CD14-positive monocyte (primary cell): ENCODE data around the gene RHO. TPM values are rescaled to one million over a fixed set of nuclear protein-coding genes. Genes with fewer than 3 reads are reported as not detected.
A peak's percentile ranks its signal among the peaks of the same experiment; 100 is the strongest.

ENCODE experiments used
- DNase-seq, 3 donors: peaks; one replicate each; pipeline ENCODE4 v3.0.0-alpha.2; 2011 to 2022
- H2AFZ ChIP-seq: 2 replicates; pipeline ENCODE4 v1.6.0; 2012; ENCODE audit warnings: mild to moderate bottlenecking, low read depth, low read length, inconsistent platforms; ENCODE audit not compliant: insufficient read depth, poor library complexity, severe bottlenecking
- H3K27ac ChIP-seq, 2 donors: 1 replicate in 1 of 2; 2 replicates in 1 of 2; pipeline ENCODE4 v1.5.1; 2012 to 2013; ENCODE audit warnings: low read length in 2 of 2, control low read depth in 1 of 2, inconsistent platforms in 1 of 2, low read depth in 1 of 2, mild to moderate bottlenecking in 1 of 2
- H3K27me3 ChIP-seq, 2 donors: one replicate each; pipeline versions ENCODE4 v1.6.0 to v1.6.1; 2011 to 2013; ENCODE audit warnings: low read length in 2 of 2; ENCODE audit not compliant: control insufficient read depth in 2 of 2, insufficient read depth in 2 of 2
- H3K36me3 ChIP-seq, 2 donors: replicated peaks in 1 of 2; 1 replicate in 1 of 2; 2 replicates in 1 of 2; pipeline versions ENCODE4 v1.5.1 to v1.6.1; 2012 to 2013; ENCODE audit warnings: low read length in 2 of 2, control low read depth in 1 of 2, inconsistent platforms in 1 of 2, mild to moderate bottlenecking in 1 of 2; ENCODE audit not compliant: insufficient read depth in 2 of 2, control insufficient read depth in 1 of 2
- H3K4me1 ChIP-seq, 2 donors: 1 replicate in 1 of 2; 2 replicates in 1 of 2; pipeline versions ENCODE4 v1.5.1 to v1.6.1; 2012 to 2013; ENCODE audit warnings: low read length in 2 of 2, control low read depth in 1 of 2, inconsistent platforms in 1 of 2, mild to moderate bottlenecking in 1 of 2, moderate library complexity in 1 of 2; ENCODE audit not compliant: insufficient read depth in 2 of 2, control insufficient read depth in 1 of 2
- H3K4me2 ChIP-seq: replicated peaks from 2 replicates; pipeline ENCODE3; 2012; ENCODE audit warnings: low read length, moderate library complexity, mild to moderate bottlenecking; ENCODE audit not compliant: poor library complexity, severe bottlenecking; ENCODE audit errors: extremely low read depth
- H3K4me3 ChIP-seq, 3 experiments: fragments of 200-600 bp in 1 of 3; sonication (generic) in 1 of 3; replicated peaks in 1 of 3; 1 replicate in 2 of 3; 2 replicates in 1 of 3; pipeline ENCODE4 v1.5.1; 2011 to 2013; ENCODE audit warnings: low read length in 3 of 3, mild to moderate bottlenecking in 3 of 3, control low read depth in 2 of 3, low read depth in 2 of 3, inconsistent platforms in 1 of 3, moderate library complexity in 1 of 3
- H3K79me2 ChIP-seq: 2 replicates; pipeline ENCODE4 v1.6.0; 2012; ENCODE audit warnings: mild to moderate bottlenecking, control low read depth, inconsistent platforms, low read length, moderate library complexity; ENCODE audit not compliant: insufficient read depth
- H3K9ac ChIP-seq: 2 replicates; pipeline ENCODE4 v1.6.0; 2017; ENCODE audit warnings: low read length, mild to moderate bottlenecking; ENCODE audit not compliant: insufficient read depth, poor library complexity, severe bottlenecking
- H3K9me3 ChIP-seq, 2 donors: replicated peaks in 1 of 2; 1 replicate in 1 of 2; 2 replicates in 1 of 2; pipeline versions ENCODE4 v1.5.1 to v1.6.1; 2012 to 2013; ENCODE audit warnings: low read length in 2 of 2, control low read depth in 1 of 2; ENCODE audit not compliant: control insufficient read depth in 1 of 2, insufficient read depth in 1 of 2
- H4K20me1 ChIP-seq: 2 replicates; pipeline ENCODE4 v1.6.0; 2012; ENCODE audit warnings: mild to moderate bottlenecking, low read length, control low read depth, moderate library complexity; ENCODE audit not compliant: insufficient read depth
- H3K27ac Mint-ChIP-seq, 7 donors: one replicate each; pipeline ENCODE4 v1.8.0; 2020; ENCODE audit warnings: mild to moderate bottlenecking in 7 of 7, mixed read lengths in 7 of 7, moderate library complexity in 6 of 7, inconsistent platforms in 2 of 7
- H3K27me3 Mint-ChIP-seq, 3 donors: one replicate each; pipeline ENCODE4 v1.8.0; 2021 to 2022; ENCODE audit warnings: low read depth in 3 of 3, mild to moderate bottlenecking in 3 of 3, mixed read lengths in 3 of 3, moderate library complexity in 3 of 3, inconsistent platforms in 1 of 3
- H3K36me3 Mint-ChIP-seq, 2 donors: one replicate each; pipeline ENCODE4 v1.8.0; 2020; ENCODE audit warnings: mixed read lengths in 2 of 2, inconsistent platforms in 1 of 2, mild to moderate bottlenecking in 1 of 2
- H3K4me1 Mint-ChIP-seq: one replicate; pipeline ENCODE4 v1.8.0; 2020; ENCODE audit warnings: mild to moderate bottlenecking, mixed read lengths
- H3K4me3 Mint-ChIP-seq, 2 donors: one replicate each; pipeline ENCODE4 v1.8.0; 2020; ENCODE audit warnings: mild to moderate bottlenecking in 2 of 2, mixed read lengths in 2 of 2, moderate library complexity in 1 of 2
- H3K9me3 Mint-ChIP-seq, 7 donors: one replicate each; pipeline ENCODE4 v1.8.0; 2020 to 2022; ENCODE audit warnings: mixed read lengths in 7 of 7, mild to moderate bottlenecking in 6 of 7, moderate library complexity in 6 of 7, inconsistent platforms in 2 of 7
- WGBS: methylation state at CpG from one replicate; pipeline ENCODE4 v1.1.5; 2013; ENCODE audit warnings: missing lambda C conversion rate; ENCODE audit not compliant: insufficient coverage; 5-methylcytosine and 5-hydroxymethylcytosine counted together
- intact Hi-C, 2 donors: fragments of 100-400 bp; cut with micrococcal nuclease; formaldehyde crosslinking; loops; one replicate each; pipeline versions ENCODE4 v1.15.0 to v1.15.1; 2023
- polyA plus RNA-seq, 3 donors: library from polyadenylated mRNA; depleted of rRNA in 1 of 3; unstranded in 2 of 3; stranded (reverse) in 1 of 3; fragments of 300-500 nt in 2 of 3; fragments of >200 nt in 1 of 3; fragmentation: Illumina TruSeq in 2 of 3; gene quantifications; 1 replicate in 2 of 3; 2 replicates in 1 of 3; pipeline ENCODE4 v1.2.3, GENCODE V29; 2012 to 2021
- TF ChIP-seq, protein P1 (sequence below): fragments of 200-600 bp; IDR thresholded peaks from one replicate; pipeline ENCODE4 v1.8.0; 2022; ENCODE audit warnings: antibody characterized with exemption, mild to moderate bottlenecking

The RHO gene
- polyA plus RNA-seq, 3 donors = 0.03 TPM; not detected in 2

DNA sequence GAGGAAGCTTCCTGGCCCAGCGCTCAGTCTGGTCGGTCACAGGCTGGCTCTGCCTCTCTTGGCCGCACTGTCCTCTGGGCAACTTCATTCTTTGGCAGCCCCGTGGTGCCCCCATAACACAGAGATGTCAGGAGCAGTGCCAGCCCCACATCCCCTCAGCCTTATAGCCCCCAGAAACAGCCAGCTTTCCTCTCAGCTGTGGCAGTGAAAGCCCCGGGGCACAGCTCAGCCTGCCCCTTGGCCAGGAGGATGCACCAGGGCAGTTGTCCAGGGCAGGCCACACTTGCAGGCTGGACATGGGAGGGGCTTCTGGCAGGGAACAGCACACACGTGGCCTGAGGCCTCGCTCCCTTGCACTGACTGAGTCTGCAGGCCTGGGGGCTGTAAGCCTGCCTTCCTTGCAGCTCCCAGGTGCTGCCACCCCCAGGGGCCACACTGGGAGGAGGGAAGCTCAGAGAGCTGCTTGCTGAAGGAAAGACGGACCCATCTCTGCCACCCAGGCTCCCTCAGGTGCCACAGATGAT is 10.3 kb upstream of the RHO start:
- no peak overlapping the region for H3K4me3 Mint-ChIP-seq
- WGBS = 92% methylated on average over 8 of the region's 8 CpGs
- no peak overlapping the region for H3K9ac ChIP-seq
- H2AFZ ChIP-seq = no peak overlapping the region
- intact Hi-C loops = no loop called here
- H3K27me3 Mint-ChIP-seq = peaks cover 0 to 3% (median 0%) of the 10 kb centered on the region in 3 donors
- H3K4me3 ChIP-seq = no peak overlapping the region
- no peaks in the 10 kb centered on the region for H3K9me3 ChIP-seq
- peaks cover 38 to 45% of the 10 kb centered on the region in 2 donors for H3K36me3 Mint-ChIP-seq
- TF ChIP-seq, protein P1, sequence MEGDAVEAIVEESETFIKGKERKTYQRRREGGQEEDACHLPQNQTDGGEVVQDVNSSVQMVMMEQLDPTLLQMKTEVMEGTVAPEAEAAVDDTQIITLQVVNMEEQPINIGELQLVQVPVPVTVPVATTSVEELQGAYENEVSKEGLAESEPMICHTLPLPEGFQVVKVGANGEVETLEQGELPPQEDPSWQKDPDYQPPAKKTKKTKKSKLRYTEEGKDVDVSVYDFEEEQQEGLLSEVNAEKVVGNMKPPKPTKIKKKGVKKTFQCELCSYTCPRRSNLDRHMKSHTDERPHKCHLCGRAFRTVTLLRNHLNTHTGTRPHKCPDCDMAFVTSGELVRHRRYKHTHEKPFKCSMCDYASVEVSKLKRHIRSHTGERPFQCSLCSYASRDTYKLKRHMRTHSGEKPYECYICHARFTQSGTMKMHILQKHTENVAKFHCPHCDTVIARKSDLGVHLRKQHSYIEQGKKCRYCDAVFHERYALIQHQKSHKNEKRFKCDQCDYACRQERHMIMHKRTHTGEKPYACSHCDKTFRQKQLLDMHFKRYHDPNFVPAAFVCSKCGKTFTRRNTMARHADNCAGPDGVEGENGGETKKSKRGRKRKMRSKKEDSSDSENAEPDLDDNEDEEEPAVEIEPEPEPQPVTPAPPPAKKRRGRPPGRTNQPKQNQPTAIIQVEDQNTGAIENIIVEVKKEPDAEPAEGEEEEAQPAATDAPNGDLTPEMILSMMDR = no peak
- H3K79me2 ChIP-seq = no peaks in the 10 kb centered on the region
- H3K4me1 ChIP-seq = peaks cover 2% of the 10 kb centered on the region in 2 donors
- H3K4me1 Mint-ChIP-seq = peaks cover 4% of the 10 kb centered on the region
- H3K27me3 ChIP-seq = no peaks in the 10 kb centered on the region
- H4K20me1 ChIP-seq = no peaks in the 10 kb centered on the region
- DNase-seq = no peak
- no peak overlapping the region for H3K27ac ChIP-seq
- peaks cover 12 to 29% of the 10 kb centered on the region in 2 donors for H3K36me3 ChIP-seq
- no peak overlapping the region for H3K4me2 ChIP-seq
- H3K27ac Mint-ChIP-seq = peak overlapping the region in 1 of 7 donors; percentile 18
- peaks cover 0 to 5% (median 0%) of the 10 kb centered on the region in 7 donors for H3K9me3 Mint-ChIP-seq

- Mint-ChIP-seq H3K9me3 (peaks cover 0 to 5% (median 0%) of the 10 kb centered on the region in 7 donors), H3K4me1 (peaks cover 8% of the 10 kb centered on the region), H3K36me3 (peaks cover 35 to 40% of the 10 kb centered on the region in 2 donors), H3K4me3 (no peak overlapping the region), H3K27ac (no peak overlapping the region), H3K27me3 (peaks cover 0 to 3% (median 0%) of the 10 kb centered on the region in 3 donors)
- no peak overlapping the region for H3K4me3 ChIP-seq
- H3K36me3 ChIP-seq = peaks cover 12 to 25% of the 10 kb centered on the region in 2 donors
- 100% methylated on average over 6 of the region's 8 CpGs for WGBS
- no peak overlapping the region for H3K9ac ChIP-seq
- H3K4me1 ChIP-seq = peaks cover 6 to 7% of the 10 kb centered on the region in 2 donors
- H3K4me2 ChIP-seq = no peak overlapping the region
- no peak overlapping the region for H2AFZ ChIP-seq
- no peak overlapping the region for H3K27ac ChIP-seq
- TF ChIP-seq, protein P1 = no peak
- H3K9me3 ChIP-seq = no peaks in the 10 kb centered on the region
- no peak for DNase-seq
- no peaks in the 10 kb centered on the region for H3K27me3 ChIP-seq
- H3K79me2 ChIP-seq = no peaks in the 10 kb centered on the region
- intact Hi-C loops = no loop called here
- H4K20me1 ChIP-seq = no peaks in the 10 kb centered on the region
Observed at GRCh38 chr3:129518581-129518980, 9.9 kb upstream of the RHO start.
